Fibroblast of lung (primary cell): Measurements from ENCODE around the gene LTBP4. TPM values are rescaled to one million over a fixed set of nuclear protein-coding genes. Genes with fewer than 3 reads are reported as not detected.

ENCODE experiments used
- DNase-seq, 2 donors: peaks; one replicate each; pipeline versions ENCODE4 v3.0.0 to v3.0.0-alpha.2; 2010; ENCODE audit warnings: low read depth in 2 of 2
- H2AFZ ChIP-seq: 2 replicates; pipeline ENCODE4 v1.5.1; 2012; ENCODE audit warnings: low read length, control low read depth, inconsistent platforms
- H3K27ac ChIP-seq: 2 replicates; pipeline ENCODE4 v1.5.1; 2011; ENCODE audit warnings: low read length, control low read depth; ENCODE audit not compliant: insufficient read depth
- H3K27me3 ChIP-seq: 2 replicates; pipeline ENCODE4 v1.5.1; 2011; ENCODE audit warnings: mild to moderate bottlenecking, low read length; ENCODE audit not compliant: control insufficient read depth, insufficient read depth
- H3K36me3 ChIP-seq: 2 replicates; pipeline ENCODE4 v1.5.1; 2011; ENCODE audit warnings: low read length; ENCODE audit not compliant: control insufficient read depth, insufficient read depth
- H3K4me1 ChIP-seq: 2 replicates; pipeline ENCODE4 v1.5.1; 2011; ENCODE audit warnings: low read length; ENCODE audit not compliant: control insufficient read depth, insufficient read depth; ENCODE audit errors: extremely low read depth
- H3K4me2 ChIP-seq: 2 replicates; pipeline ENCODE4 v1.5.1; 2011; ENCODE audit warnings: low read length, control low read depth; ENCODE audit not compliant: insufficient read depth; ENCODE audit errors: extremely low read depth
- H3K4me3 ChIP-seq, 4 experiments: fragments of 200-600 bp in 1 of 4; sonication (generic) in 1 of 4; replicated peaks in 1 of 4; 2 replicates each; pipeline ENCODE4 v1.5.1; 2011 to 2016; ENCODE audit warnings: low read length in 4 of 4, low read depth in 3 of 4, mild to moderate bottlenecking in 3 of 4, control low read depth in 2 of 4, inconsistent platforms in 1 of 4, mixed read lengths in 1 of 4; ENCODE audit not compliant: insufficient read depth in 1 of 4; ENCODE audit errors: control extremely low read depth in 1 of 4
- H3K79me2 ChIP-seq: 2 replicates; pipeline ENCODE4 v1.5.1; 2012; ENCODE audit warnings: mild to moderate bottlenecking, low read length, inconsistent platforms; ENCODE audit not compliant: control insufficient read depth, insufficient read depth
- H3K9ac ChIP-seq: 2 replicates; pipeline ENCODE4 v1.5.1; 2011; ENCODE audit warnings: mild to moderate bottlenecking, low read length, control low read depth; ENCODE audit not compliant: insufficient read depth
- H3K9me3 ChIP-seq: 2 replicates; pipeline ENCODE4 v1.5.1; 2012; ENCODE audit warnings: low read depth, low read length; ENCODE audit not compliant: control insufficient read depth, insufficient read depth
- H4K20me1 ChIP-seq: 2 replicates; pipeline ENCODE4 v1.5.1; 2011; ENCODE audit warnings: low read length; ENCODE audit not compliant: control insufficient read depth, insufficient read depth; ENCODE audit errors: extremely low read depth
- EZH2 ChIP-seq: IDR thresholded peaks from 2 replicates; pipeline ENCODE4 v1.5.1; 2012; ENCODE audit warnings: low read length, control low read depth, mild to moderate bottlenecking; ENCODE audit errors: missing control alignments
- polyA plus RNA-seq, 2 donors: library from polyadenylated mRNA; depleted of rRNA in 1 of 2; stranded (reverse) in 1 of 2; unstranded in 1 of 2; fragments of >200 nt; gene quantifications; 2 replicates each; pipeline ENCODE4 v1.2.1, GENCODE V29; 2011 to 2012; ENCODE audit warnings: missing spikeins in 1 of 2
- total RNA-seq: library from RNA; depleted of rRNA; stranded (reverse); fragments of >200 nt; gene quantifications from 2 replicates; pipeline ENCODE4 v1.2.1, GENCODE V29; 2014
- TF ChIP-seq, protein P1 (sequence below), 2 donors: IDR thresholded peaks in 1 of 2; conservative IDR thresholded peaks in 1 of 2; 1 replicate in 1 of 2; 2 replicates in 1 of 2; pipeline ENCODE4 v1.5.1; 2011 to 2012; ENCODE audit warnings: low read length in 2 of 2, control low read depth in 1 of 2, inconsistent platforms in 1 of 2, low read depth in 1 of 2, mild to moderate bottlenecking in 1 of 2

LTBP4 gene
- total and polyA plus RNA-seq, 2 donors (not counting 1 experiment from before 2014, with no cell fraction given): 31.7 to 46.4 TPM

DNA sequence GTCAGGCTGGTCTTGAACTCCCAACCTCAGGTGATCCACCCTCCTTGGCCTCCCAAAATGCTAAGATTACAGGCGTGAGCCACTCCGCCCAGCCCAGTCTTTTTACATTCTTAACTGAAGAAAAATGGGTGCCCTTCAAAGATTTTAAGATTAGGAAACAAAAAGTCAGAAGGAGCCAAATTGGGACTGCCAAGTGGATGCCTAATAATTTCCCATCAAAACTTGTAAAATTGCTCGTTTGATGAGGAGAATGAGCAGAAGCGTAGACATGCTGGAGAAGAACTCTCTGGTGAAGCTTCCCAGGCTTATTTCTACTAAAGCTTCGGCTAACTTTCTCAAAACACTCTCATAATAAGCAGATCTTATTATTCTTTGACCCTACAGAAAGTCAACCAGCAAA, 57.9 kb downstream of the LTBP4 start:
- H3K36me3 ChIP-seq: no peaks in the 10 kb centered on the region
- no peaks in the 10 kb centered on the region for H4K20me1 ChIP-seq
- no peak overlapping the region for H2AFZ ChIP-seq
- H3K27me3 ChIP-seq: no peaks in the 10 kb centered on the region
- no peak for DNase-seq
- TF ChIP-seq, protein P1, sequence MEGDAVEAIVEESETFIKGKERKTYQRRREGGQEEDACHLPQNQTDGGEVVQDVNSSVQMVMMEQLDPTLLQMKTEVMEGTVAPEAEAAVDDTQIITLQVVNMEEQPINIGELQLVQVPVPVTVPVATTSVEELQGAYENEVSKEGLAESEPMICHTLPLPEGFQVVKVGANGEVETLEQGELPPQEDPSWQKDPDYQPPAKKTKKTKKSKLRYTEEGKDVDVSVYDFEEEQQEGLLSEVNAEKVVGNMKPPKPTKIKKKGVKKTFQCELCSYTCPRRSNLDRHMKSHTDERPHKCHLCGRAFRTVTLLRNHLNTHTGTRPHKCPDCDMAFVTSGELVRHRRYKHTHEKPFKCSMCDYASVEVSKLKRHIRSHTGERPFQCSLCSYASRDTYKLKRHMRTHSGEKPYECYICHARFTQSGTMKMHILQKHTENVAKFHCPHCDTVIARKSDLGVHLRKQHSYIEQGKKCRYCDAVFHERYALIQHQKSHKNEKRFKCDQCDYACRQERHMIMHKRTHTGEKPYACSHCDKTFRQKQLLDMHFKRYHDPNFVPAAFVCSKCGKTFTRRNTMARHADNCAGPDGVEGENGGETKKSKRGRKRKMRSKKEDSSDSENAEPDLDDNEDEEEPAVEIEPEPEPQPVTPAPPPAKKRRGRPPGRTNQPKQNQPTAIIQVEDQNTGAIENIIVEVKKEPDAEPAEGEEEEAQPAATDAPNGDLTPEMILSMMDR (conservative IDR thresholded peaks at IDR 0.05 in 1 of 2, IDR thresholded peaks at IDR 0.05 in 1 of 2; ENCODE audit: low read depth in 1 of 2, low read length in 2 of 2): no peak
- no peak for TF ChIP-seq EZH2
- H3K4me3 ChIP-seq: no peak overlapping the region
- H3K4me1 ChIP-seq: peaks cover 6% of the 10 kb centered on the region
- no peaks in the 10 kb centered on the region for H3K79me2 ChIP-seq
- no peaks in the 10 kb centered on the region for H3K9me3 ChIP-seq
- no peak overlapping the region for H3K4me2 ChIP-seq
- no peak overlapping the region for H3K27ac ChIP-seq
- H3K9ac ChIP-seq: no peak overlapping the region

DNA sequence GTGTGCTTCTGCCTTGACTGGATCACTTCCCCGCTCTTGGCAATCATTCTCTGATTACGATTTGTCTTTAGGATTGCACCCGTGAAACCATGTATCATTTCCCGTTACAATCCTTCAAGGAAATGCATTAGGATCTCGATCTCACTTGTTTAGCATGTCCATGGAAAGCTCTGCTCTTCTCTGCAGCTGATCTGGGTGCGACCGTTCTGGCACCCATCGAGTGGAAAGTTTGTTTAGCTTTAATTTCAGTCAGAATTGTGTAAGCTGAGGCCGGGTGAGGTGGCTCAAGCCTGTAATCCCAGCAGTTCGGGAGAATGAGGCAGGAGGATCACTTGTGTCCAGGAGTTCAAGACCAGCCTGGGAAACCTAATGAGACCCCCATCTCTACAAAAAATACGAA, 58.4 kb downstream of the LTBP4 start:
- no peaks in the 10 kb centered on the region for H3K27me3 ChIP-seq
- no peak overlapping the region for H2AFZ ChIP-seq
- H3K27ac ChIP-seq: no peak overlapping the region
- no peaks in the 10 kb centered on the region for H3K79me2 ChIP-seq
- no peak overlapping the region for H3K9ac ChIP-seq
- TF ChIP-seq, protein P1 (conservative IDR thresholded peaks at IDR 0.05 in 1 of 2, IDR thresholded peaks at IDR 0.05 in 1 of 2; ENCODE audit: low read depth in 1 of 2, low read length in 2 of 2): no peak
- TF ChIP-seq EZH2: no peak
- no peak overlapping the region for H3K4me3 ChIP-seq
- no peak overlapping the region for H3K4me2 ChIP-seq
- no peak for DNase-seq
- H3K4me1 ChIP-seq: peaks cover 6% of the 10 kb centered on the region
- H3K9me3 ChIP-seq: no peaks in the 10 kb centered on the region
- H4K20me1 ChIP-seq: no peaks in the 10 kb centered on the region
- H3K36me3 ChIP-seq: no peaks in the 10 kb centered on the region

DNA sequence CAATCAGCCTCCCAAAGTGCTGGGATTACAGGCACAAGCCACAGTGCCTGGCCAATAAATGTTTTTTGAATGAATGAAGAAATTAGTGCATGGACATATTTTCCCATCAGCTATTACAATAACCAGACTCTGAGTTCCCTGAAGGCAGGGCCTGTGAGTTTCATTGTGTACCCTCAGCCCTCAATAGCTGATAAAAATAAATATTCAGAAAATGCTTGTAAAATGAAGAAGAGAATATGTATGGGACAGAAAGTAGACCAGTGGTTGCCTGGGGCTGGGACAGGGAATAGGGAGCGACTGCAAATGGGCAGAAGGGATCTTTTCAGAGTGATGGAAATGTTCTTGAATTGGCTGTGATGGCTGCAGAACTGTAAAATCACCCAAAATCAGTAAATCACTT, 60.4 kb downstream of the LTBP4 start:
- no peak overlapping the region for H2AFZ ChIP-seq
- no peak for DNase-seq
- no peaks in the 10 kb centered on the region for H3K79me2 ChIP-seq
- H3K27me3 ChIP-seq: no peaks in the 10 kb centered on the region
- TF ChIP-seq EZH2: no peak
- TF ChIP-seq, protein P1 (conservative IDR thresholded peaks at IDR 0.05 in 1 of 2, IDR thresholded peaks at IDR 0.05 in 1 of 2; ENCODE audit: low read depth in 1 of 2, low read length in 2 of 2): no peak
- no peaks in the 10 kb centered on the region for H4K20me1 ChIP-seq
- H3K9ac ChIP-seq: no peak overlapping the region
- H3K4me2 ChIP-seq: no peak overlapping the region
- no peaks in the 10 kb centered on the region for H3K36me3 ChIP-seq
- no peak overlapping the region for H3K27ac ChIP-seq
- no peak overlapping the region for H3K4me3 ChIP-seq
- no peaks in the 10 kb centered on the region for H3K9me3 ChIP-seq
- peaks cover 7% of the 10 kb centered on the region for H3K4me1 ChIP-seq
